Femur (tissue), 1 donor: ENCODE results near the gene RPL36A.

Experiments used
- DNase-seq: peaks from one replicate; pipeline ENCODE4 v3.0.0-alpha.2; 2017

The RPL36A gene

GRCh38 chrX:101390664-101391525 is at the start of gene RPL36A:
RPL36A (plus strand) TSS chrX:101391011; CDS start chrX:101391044, 33 bp downstream.
- peak; percentile 92 for DNase-seq

GRCh38 chrX:101347859-101348451 is 42.9 kb upstream of the RPL36A start:
- no peak for DNase-seq

- peak; percentile 85 for DNase-seq
Observed at GRCh38 chrX:101348452-101349192, 42.2 kb upstream of the RPL36A start, which contains the start of gene TIMM8A. TIMM8A (minus strand) TSS chrX:101348742; CDS start chrX:101348664, 78 bp downstream.

DNA sequence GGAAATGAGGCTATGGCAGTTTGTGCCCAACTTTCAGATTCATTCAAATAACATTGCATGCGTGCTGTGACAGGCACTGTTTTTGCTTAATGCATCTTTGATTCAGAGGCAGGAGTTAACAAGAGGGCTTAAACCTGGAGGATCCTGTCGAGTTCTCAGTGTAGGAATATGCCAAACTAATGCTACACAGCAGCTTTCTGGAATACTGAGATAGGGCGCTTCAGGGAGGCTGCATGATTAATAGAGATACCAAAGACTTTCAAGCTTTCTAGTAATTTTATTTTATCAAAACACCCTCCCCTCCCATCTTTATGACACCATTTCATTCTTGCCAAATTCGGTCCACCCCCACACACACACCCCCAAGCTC is 41.6 kb upstream of the RPL36A start:
- no peak for DNase-seq

GRCh38 chrX:101357166-101357795 is 33.5 kb upstream of the RPL36A start:
- no peak for DNase-seq

DNA sequence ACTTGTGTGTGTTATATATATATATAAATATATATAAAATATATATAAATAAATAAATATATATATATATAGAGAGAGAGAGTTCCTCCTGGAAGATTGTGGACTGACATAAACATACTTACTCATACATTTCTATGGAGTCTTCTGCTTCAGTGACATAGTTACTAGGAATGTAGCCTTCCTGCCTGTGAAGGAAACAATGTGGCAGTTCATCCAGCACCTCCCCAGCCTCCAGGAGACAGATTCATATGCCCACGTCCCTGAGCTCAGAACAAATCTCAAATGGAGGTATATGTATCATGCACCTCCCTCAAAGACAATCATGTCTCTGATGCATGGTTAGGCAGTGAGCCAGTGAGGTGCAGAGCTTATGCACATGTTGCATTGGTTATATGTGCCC is 30.8 kb upstream of the RPL36A start:
- DNase-seq, result no peak

GRCh38 chrX:101360390-101360789 is 30.4 kb upstream of the RPL36A start:
- DNase-seq, result no peak

- no peak for DNase-seq
Observed at GRCh38 chrX:101362116-101362515, 28.7 kb upstream of the RPL36A start.

DNA sequence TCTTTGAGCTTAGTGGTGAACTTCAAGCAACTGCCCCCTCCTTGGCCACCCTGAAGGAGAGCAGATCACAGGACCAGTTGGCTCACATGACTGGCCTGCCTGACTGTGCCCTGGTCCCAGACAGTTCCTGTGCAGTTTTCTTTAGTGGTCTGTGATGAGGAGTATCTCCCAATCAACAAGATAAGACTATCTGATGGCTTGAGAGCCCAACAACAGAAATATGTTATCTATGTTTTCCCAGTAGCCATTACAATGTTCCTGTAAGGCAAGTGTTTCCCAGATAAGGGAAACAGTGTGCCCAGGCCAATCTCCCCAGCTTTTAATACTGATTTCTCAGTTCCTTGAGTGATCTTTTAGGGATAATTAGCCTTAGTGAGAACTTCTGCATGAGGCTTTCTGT is 28.1 kb upstream of the RPL36A start:
- DNase-seq, result no peak

GRCh38 chrX:101365301-101365795 is 25.5 kb upstream of the RPL36A start:
- DNase-seq, result no peak

- DNase-seq, result no peak
Observed at GRCh38 chrX:101368800-101369199, 22.0 kb upstream of the RPL36A start.

DNA sequence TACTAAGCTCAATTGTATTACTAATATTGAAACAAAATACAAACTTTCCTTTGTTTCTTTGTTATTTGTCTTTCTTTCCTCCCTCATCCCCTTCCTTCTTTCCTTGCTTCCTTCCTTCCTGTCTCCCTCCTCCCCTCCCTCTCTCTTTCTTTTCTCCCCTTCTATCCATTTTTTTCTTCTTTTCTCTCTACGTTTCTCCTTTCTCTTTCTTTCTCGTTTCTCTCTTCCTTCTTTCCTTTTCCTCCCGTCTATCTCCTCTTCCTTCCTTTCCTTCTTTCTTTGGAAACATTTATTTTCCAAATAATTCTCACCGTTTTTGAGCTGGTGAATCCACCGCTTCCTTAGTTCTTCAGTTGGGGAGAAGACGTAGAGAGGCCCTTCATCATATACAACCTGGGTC is 21.1 kb upstream of the RPL36A start:
- DNase-seq, result no peak

- DNase-seq, result no peak
Observed at GRCh38 chrX:101370888-101371504, 19.8 kb upstream of the RPL36A start.

GRCh38 chrX:101377547-101377946 is 13.3 kb upstream of the RPL36A start:
- DNase-seq, result no peak

DNA sequence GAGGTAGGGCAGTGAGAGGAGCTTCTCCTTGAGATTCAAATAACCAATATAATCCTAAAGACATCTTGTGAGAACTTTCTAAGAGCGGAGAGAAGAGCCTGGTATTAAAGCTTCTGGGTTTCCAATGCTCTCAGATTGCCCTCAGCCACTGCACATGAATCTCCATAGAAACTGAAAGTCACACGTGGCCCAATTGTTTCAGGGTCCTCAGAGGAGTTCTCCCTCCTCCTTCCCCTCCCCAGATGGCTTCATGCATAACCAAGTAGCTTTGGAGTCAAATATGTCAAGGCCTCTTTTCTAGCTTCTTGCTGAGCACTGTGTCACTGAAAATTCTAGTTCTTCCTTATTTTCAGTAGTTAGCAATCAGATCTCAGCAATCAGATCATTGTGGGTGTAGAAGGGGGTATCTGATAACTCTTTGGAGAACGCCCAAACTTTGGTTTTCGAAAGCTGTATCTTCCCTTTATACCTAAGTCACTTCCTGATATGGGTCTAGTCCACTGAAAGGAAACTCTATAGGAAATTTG is 7.1 kb upstream of the RPL36A start:
- DNase-seq, result no peak

- DNase-seq, result no peak
Observed at GRCh38 chrX:101385026-101385684, 5.7 kb upstream of the RPL36A start.

GRCh38 chrX:101385795-101386541 is 4.8 kb upstream of the RPL36A start, which contains the start of gene BTK:
BTK (minus strand) TSS chrX:101386191; CDS start chrX:101375284, 10,907 bp downstream.
- no peak for DNase-seq

DNA sequence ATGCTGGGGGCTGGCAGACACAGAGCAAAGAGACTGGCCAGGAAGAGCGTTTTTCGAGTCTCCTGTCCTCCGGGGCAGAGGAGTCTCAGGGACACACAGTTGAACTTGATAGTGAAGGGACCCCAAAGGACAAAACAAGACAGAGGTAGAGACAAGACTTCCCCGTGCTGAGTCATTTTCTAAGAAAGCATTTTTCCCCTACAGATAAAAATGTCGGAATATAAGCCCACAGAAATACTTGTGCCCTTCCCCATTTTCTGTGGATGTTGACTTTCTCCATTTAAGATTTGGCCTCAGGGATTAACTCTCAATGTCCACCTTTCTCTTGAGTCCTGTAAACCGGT is 4.3 kb upstream of the RPL36A start:
- DNase-seq, result no peak

- no peak for DNase-seq
Observed at GRCh38 chrX:101388604-101389003, 2.2 kb upstream of the RPL36A start.

DNA sequence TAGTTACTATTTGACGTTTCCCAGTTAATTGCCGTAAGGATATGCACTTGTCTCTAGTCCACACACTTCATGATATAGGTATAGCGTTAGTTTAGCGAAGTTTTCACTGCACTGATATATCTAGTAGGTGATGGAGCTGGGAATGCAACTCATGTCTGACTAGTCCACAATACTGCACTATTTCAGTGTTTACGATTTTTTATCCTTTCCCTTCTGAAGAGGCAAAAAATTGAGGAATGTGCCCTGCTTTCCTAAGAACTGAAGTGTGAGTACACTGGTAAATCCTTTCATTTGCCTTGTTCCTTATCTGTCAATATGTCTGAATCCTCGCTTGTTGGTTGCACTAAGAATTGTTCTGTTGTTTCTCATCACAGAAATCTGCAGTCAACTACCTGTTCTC is 1.0 kb downstream of the RPL36A start:
- DNase-seq, result no peak
